ENCODE data around the gene MNS1. TPM values are rescaled to one million over a fixed set of nuclear protein-coding genes. Genes with fewer than 3 reads are reported as not detected.
"Not testable (repeated sequence)": the region's sequence is repeated elsewhere in the genome, so short reads cannot be mapped to it uniquely, and the experiment has no call there.

Gene MNS1
- total RNA-seq, 1 donor from 2014 or later = 1.9 TPM

DNA sequence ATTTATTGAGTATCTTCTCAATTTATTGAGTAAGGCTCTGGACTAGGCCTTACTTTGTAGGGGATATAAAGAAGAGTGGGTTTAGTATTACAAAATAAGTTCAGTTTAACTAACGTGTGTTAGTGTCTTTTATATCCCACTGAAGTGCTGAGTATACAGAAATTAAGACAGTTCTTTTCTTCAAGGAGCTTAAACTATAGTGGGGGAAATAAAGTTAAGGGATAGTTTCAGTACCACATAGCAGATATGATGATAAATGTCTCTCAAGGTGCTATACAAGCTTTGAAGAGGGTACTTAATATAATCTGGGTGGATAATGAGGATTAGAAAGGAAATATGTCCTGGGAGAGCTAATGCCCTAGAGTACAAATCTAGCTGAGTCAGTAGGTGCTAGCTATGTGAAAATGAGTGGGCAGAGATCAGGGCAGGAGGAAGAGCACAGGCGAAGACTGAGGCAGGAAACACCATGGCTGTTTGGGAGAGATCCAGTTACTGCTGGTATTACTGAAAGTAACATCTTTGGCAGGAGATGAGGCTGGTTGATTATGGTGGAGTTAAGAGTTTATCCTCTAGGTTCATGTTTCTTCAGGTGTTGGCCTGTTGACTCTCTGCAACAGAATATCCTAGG lies 53.7 kb downstream of the MNS1 start:
- H3K4me1 Mint-ChIP-seq (ENCODE audit: unreplicated experiment) = peaks cover 4% of the 10 kb centered on the region
- peaks cover 2% of the 10 kb centered on the region for H3K27me3 Mint-ChIP-seq (ENCODE audit: unreplicated experiment)
- H3K36me3 Mint-ChIP-seq (ENCODE audit: low read depth, unreplicated experiment) = no peaks in the 10 kb centered on the region
- no peak for DNase-seq (ENCODE audit: low spot score)
- no peak overlapping the region for H3K4me3 Mint-ChIP-seq (ENCODE audit: unreplicated experiment)
- TF ChIP-seq, protein P1, sequence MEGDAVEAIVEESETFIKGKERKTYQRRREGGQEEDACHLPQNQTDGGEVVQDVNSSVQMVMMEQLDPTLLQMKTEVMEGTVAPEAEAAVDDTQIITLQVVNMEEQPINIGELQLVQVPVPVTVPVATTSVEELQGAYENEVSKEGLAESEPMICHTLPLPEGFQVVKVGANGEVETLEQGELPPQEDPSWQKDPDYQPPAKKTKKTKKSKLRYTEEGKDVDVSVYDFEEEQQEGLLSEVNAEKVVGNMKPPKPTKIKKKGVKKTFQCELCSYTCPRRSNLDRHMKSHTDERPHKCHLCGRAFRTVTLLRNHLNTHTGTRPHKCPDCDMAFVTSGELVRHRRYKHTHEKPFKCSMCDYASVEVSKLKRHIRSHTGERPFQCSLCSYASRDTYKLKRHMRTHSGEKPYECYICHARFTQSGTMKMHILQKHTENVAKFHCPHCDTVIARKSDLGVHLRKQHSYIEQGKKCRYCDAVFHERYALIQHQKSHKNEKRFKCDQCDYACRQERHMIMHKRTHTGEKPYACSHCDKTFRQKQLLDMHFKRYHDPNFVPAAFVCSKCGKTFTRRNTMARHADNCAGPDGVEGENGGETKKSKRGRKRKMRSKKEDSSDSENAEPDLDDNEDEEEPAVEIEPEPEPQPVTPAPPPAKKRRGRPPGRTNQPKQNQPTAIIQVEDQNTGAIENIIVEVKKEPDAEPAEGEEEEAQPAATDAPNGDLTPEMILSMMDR (IDR thresholded peaks at IDR 0.05; ENCODE audit: unreplicated experiment) = no peak
- no peaks in the 10 kb centered on the region for H3K9me3 Mint-ChIP-seq (ENCODE audit: unreplicated experiment)
- no peak overlapping the region for H3K27ac Mint-ChIP-seq (ENCODE audit: unreplicated experiment)

DNA sequence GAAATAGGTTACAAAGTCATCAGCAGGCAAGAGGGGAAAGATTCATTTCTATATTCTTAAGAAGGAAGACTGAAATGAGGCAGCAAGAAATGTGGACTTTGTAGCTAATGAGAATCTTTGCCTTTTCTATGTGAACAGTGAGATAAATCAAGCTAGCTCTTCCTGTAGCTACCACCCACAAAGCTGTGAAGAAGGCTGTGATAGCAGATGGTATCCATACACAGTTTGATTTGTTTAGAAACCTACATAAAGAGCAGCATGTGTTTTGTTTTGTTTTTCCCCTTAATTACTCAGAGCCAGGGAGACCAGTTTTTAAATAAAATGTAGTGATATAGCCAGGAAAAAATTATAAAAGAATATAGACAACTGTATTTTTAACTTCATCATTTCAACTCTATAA lies 54.2 kb downstream of the MNS1 start:
- no peak overlapping the region for H3K27ac Mint-ChIP-seq (ENCODE audit: unreplicated experiment)
- peaks cover 4% of the 10 kb centered on the region for H3K4me1 Mint-ChIP-seq (ENCODE audit: unreplicated experiment)
- H3K4me3 Mint-ChIP-seq (ENCODE audit: unreplicated experiment) = no peak overlapping the region

DNA sequence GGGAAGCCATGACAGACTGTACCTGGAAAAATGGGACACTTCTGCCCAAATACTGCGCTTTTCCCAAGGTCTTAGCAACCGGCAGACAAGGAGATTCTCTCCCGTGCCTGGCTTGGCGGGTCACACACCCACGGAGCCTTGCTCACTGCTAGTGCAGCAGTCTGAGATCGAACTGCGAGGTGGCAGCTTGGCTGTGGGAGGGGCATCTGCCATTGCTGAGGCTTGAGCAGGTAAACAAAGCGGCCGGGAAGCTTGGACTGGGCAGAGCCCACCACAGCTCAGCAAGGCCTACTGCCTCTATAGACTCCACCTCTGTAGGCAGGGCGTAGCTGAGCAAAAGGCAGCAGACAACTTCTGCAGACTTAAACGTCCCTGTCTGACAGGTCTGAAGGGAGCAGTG lies 65.7 kb downstream of the MNS1 start:
- H3K9me3 Mint-ChIP-seq (ENCODE audit: unreplicated experiment); H3K27ac Mint-ChIP-seq (ENCODE audit: unreplicated experiment); DNase-seq (ENCODE audit: low spot score); H3K4me3 Mint-ChIP-seq (ENCODE audit: unreplicated experiment); H3K27me3 Mint-ChIP-seq (ENCODE audit: unreplicated experiment); H3K4me1 Mint-ChIP-seq (ENCODE audit: unreplicated experiment): not testable (repeated sequence)
- H3K36me3 Mint-ChIP-seq (ENCODE audit: low read depth, unreplicated experiment) = peaks cover 20% of the 10 kb centered on the region

More for the DNA sequence above, 54.2 kb downstream of the MNS1 start:
- H3K27me3 Mint-ChIP-seq (ENCODE audit: unreplicated experiment) = peaks cover 2% of the 10 kb centered on the region
- no peaks in the 10 kb centered on the region for H3K36me3 Mint-ChIP-seq (ENCODE audit: low read depth, unreplicated experiment)
- TF ChIP-seq, protein P1 (IDR thresholded peaks at IDR 0.05; ENCODE audit: unreplicated experiment) = no peak
- no peak for DNase-seq (ENCODE audit: low spot score)
- H3K9me3 Mint-ChIP-seq (ENCODE audit: unreplicated experiment) = no peaks in the 10 kb centered on the region

DNA sequence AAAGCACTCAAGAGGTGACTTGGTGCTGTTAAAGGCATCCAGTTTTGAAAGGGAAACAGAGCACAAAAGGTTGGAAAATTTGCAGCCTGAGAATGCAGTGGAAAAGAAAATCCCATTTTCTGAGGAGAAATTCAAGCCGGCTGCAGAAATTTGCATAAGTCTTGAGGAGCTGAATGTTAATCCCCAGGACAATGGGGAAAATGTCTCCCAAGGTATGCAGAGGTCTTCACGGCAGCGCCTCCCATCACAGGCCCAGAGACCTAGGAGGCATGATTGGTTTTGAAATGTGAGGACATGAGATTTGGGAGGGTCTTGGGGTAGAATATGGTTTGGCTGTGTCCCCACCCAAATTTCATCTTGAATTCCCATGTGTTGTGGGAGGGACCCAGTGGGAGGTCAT lies 67.6 kb downstream of the MNS1 start:
- H3K27me3 Mint-ChIP-seq (ENCODE audit: unreplicated experiment); DNase-seq (ENCODE audit: low spot score); H3K4me1 Mint-ChIP-seq (ENCODE audit: unreplicated experiment); H3K4me3 Mint-ChIP-seq (ENCODE audit: unreplicated experiment); H3K27ac Mint-ChIP-seq (ENCODE audit: unreplicated experiment); H3K9me3 Mint-ChIP-seq (ENCODE audit: unreplicated experiment): not testable (repeated sequence)
- peaks cover 20% of the 10 kb centered on the region for H3K36me3 Mint-ChIP-seq (ENCODE audit: low read depth, unreplicated experiment)

DNA sequence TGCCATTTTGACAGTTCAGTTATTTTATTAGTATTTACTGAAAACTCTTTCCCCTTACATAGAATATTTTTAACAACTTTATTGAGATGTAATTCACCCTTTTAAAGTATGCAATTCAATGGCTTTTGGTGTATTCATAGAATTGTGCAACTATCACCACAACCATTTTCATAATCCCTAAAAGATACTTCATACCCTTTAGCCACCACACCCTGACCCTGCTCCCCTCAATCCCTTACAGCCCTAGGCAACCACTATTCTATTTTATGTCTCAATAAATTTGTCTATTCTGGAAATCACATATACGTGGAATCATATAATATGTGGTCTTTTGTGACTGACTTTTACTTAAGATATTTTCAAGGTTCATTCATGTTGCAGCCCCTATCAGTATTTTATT lies 70.0 kb downstream of the MNS1 start:
- DNase-seq (ENCODE audit: low spot score) = no peak
- Mint-ChIP-seq H3K27ac (ENCODE audit: unreplicated experiment) (no peak overlapping the region), H3K9me3 (ENCODE audit: unreplicated experiment) (no peaks in the 10 kb centered on the region), H3K27me3 (ENCODE audit: unreplicated experiment) (no peaks in the 10 kb centered on the region), H3K4me1 (ENCODE audit: unreplicated experiment) (no peaks in the 10 kb centered on the region), H3K4me3 (ENCODE audit: unreplicated experiment) (no peak overlapping the region), H3K36me3 (ENCODE audit: low read depth, unreplicated experiment) (peaks cover 12% of the 10 kb centered on the region)
- TF ChIP-seq, protein P1 (IDR thresholded peaks at IDR 0.05; ENCODE audit: unreplicated experiment) = no peak

DNA sequence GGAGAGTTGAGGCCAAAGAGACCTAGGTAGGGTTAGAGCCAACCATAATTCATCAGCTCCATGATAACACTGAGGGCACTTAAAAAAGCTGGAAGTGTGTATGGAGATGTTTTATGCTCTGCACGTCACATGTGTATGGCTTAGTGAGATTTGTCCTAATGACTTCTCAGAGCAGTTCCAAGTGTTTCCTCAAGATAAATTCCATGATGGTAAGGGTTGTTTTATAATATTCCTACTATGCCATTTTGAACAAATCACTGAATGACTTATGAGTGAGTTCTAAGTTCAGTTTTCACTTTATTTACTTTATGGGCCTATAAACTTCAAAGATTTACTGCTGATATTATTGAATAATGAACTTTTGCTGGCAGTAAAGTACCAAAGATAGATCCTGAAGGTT lies 71.7 kb downstream of the MNS1 start:
- Mint-ChIP-seq H3K27me3 (ENCODE audit: unreplicated experiment) (no peaks in the 10 kb centered on the region), H3K27ac (ENCODE audit: unreplicated experiment) (no peak overlapping the region)

More for the DNA sequence above, 71.7 kb downstream of the MNS1 start:
- H3K36me3 Mint-ChIP-seq (ENCODE audit: low read depth, unreplicated experiment) = peaks cover 8% of the 10 kb centered on the region
- TF ChIP-seq, protein P1 (IDR thresholded peaks at IDR 0.05; ENCODE audit: unreplicated experiment) = no peak
- H3K9me3 Mint-ChIP-seq (ENCODE audit: unreplicated experiment) = no peaks in the 10 kb centered on the region
- no peak overlapping the region for H3K4me3 Mint-ChIP-seq (ENCODE audit: unreplicated experiment)
- no peak for DNase-seq (ENCODE audit: low spot score)
- no peaks in the 10 kb centered on the region for H3K4me1 Mint-ChIP-seq (ENCODE audit: unreplicated experiment)
